ENCODE measurements around the gene PC.

Gene PC

GRCh38 chr11:66863428-66864125 lies 94.6 kb downstream of the PC start:
- DNase-seq: no peak

GRCh38 chr11:66862559-66863037 lies 95.6 kb downstream of the PC start:
- DNase-seq: no peak

GRCh38 chr11:66861774-66862558 lies 96.2 kb downstream of the PC start:
- no peak for DNase-seq

GRCh38 chr11:66861038-66861773 lies 97.0 kb downstream of the PC start:
- no peak for DNase-seq

GRCh38 chr11:66860449-66860831 lies 97.7 kb downstream of the PC start:
- DNase-seq: no peak

- no peak for DNase-seq
These were observed 98.3 kb downstream of the PC start for GRCh38 chr11:66859686-66860448.

- DNase-seq: no peak
These were observed 99.1 kb downstream of the PC start for GRCh38 chr11:66858939-66859685.

GRCh38 chr11:66858186-66858938 lies 99.8 kb downstream of the PC start:
- no peak for DNase-seq

GRCh38 chr11:66857927-66858185 lies 100.3 kb downstream of the PC start:
- no peak for DNase-seq

- DNase-seq: no peak
These were observed 100.8 kb downstream of the PC start for GRCh38 chr11:66857234-66857926.

- no peak for DNase-seq
These were observed 101.5 kb downstream of the PC start, which contains the start of gene LRFN4 for GRCh38 chr11:66856496-66857233. TSS of gene LRFN4 (plus strand) at chr11:66857064. CDS start at chr11:66857745, 681 bp downstream.

GRCh38 chr11:66855574-66856495 lies 102.3 kb downstream of the PC start:
- DNase-seq: peak; percentile 82

GRCh38 chr11:66854729-66855211 lies 103.4 kb downstream of the PC start:
- no peak for DNase-seq

- DNase-seq: no peak
These were observed 103.9 kb downstream of the PC start for GRCh38 chr11:66854231-66854661.

- DNase-seq: no peak
These were observed 104.6 kb downstream of the PC start for GRCh38 chr11:66853242-66854229.

- DNase-seq: no peak
These were observed 105.5 kb downstream of the PC start for GRCh38 chr11:66852466-66853241.
